Measurements from ENCODE around the gene NEK7.

Gene NEK7

DNA sequence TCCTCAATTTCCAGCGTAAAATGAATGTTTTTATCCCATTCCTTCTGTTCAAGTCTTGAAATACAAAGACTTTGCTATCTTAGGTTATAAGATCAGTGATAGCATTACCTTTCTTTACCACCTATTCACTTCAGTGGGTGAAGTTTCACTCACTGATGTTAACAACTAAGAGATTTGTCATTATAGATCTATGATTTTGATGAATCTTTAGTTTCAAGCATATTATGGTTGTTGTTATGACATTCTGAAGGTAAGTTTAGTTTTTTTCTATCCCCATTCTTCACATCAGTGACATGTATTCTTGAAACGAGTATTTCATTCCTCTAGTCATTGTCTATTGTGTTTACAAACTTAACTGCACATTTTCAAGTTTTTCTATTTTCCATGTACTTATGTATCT lies 201.1 kb downstream of the NEK7 start:
- DNase-seq (ENCODE audit: low spot score): no peak

DNA sequence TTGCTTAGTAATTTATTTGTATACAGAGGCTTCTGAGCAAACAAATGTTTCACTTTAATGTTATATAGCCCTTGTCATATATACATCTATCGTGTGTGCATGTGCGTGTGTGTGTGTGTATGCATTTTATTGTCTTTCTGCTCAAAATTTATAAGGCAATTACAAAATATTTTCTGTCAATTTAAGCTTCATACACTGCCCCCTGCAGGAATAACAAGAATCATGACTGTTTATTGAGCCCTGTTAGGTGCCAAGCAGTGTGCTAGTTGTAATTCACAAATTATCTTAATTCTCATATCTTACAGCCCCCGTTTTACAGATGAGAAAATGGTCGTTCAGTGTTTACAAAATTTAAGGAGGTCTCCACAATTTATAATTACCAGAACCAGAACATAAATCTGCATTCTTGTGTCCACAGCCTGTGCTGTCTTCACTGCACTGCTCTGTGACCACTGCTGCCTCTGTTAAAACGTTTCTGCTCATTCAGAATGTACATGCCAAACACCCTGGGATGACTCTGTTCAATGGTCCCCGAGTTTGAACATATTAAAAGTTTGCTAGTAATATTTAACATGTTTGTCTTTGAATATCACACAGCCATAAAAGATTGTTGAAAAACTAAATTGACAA lies 202.3 kb downstream of the NEK7 start:
- no peak for DNase-seq (ENCODE audit: low spot score)

DNA sequence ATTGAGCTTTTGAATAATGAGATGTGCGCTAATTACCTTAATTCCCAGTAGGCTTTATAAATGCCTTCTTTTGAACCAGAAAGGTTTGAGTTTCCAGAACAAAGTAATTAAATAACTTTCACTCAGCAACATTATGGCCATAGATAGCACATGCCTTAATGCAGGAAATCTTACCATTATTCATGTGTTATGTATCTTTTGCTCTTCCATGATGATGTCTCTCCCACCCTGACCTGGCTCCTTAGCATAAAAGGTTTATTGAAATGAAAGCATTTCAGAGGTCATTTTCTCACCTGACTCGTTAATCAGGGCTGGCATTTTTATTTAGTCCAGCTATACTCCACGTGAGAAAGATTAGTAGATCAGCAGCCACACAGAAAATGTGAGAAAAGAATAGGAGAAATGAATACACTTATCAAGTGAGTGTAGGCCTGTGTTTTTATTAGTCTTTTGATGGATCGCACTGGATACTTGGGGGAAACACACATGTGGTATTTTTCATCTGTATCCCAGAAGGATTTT lies 203.5 kb downstream of the NEK7 start:
- no peak for DNase-seq (ENCODE audit: low spot score)

DNA sequence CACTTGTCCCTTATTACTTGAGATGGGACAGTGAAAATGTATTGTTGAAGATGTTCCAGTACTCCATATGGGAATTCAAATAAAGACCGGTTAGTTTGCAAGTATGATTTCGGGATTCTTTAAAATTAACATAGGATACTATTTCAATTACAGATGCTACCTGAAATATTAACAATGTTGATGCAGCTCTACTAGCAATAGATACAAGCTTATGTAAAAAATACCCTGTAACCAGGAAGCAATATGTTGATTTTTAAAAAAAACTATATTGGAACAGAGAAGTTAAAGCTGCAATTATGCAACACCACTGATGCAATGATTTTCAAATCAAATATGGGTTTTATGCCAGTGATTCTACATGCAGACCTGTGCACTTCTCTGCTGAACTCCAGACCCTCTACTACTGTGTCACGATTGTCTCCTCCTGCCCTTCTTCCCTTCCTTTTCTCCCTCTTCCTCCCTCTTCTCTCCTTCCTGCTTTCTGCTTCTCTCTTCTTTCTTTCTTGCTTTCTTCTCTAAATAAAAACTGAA lies 204.5 kb downstream of the NEK7 start:
- DNase-seq (ENCODE audit: low spot score): no peak

DNA sequence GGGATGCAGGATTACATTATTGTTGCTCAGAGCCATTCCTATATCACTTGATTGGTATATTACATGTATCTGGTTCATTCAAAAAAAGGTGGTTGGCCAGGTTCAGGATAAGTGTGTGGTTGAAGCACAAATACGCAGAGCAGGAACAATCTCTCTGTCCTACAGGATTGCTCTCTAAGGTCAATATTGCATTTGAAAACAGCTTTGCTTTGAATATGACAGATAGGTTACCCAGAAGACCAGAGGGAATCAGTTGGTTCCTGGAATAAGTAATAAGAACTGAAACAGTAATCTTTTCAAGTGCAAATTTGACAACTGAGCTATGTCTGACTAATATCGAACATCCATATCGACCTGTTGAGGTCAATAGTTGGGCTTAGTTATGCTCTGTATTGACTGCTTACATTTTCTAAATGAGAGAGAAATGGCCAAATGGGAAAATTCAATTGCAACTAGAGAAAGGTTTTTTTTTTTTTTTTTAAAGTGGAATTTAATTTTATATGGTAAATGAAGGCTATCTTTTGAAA lies 206.9 kb downstream of the NEK7 start:
- no peak for DNase-seq (ENCODE audit: low spot score)

DNA sequence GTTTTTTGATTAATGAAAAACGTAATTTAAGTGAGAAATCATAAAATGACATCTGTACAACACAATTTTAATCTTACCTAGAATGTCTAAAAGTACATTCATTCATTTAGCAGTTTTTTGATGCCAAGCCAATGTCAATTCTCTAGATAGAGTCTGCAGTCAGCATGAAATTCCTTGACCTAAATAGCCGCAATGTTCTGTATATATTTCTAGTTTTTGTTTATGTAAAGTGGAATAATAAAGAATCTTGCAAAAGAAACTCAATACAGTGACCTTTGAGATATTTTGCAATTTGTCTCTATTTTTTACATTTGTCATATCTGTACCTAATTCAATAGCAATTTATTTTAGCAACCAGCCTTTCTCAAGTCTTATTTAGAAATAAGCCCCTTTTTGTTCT lies 207.7 kb downstream of the NEK7 start:
- no peak for DNase-seq (ENCODE audit: low spot score)

DNA sequence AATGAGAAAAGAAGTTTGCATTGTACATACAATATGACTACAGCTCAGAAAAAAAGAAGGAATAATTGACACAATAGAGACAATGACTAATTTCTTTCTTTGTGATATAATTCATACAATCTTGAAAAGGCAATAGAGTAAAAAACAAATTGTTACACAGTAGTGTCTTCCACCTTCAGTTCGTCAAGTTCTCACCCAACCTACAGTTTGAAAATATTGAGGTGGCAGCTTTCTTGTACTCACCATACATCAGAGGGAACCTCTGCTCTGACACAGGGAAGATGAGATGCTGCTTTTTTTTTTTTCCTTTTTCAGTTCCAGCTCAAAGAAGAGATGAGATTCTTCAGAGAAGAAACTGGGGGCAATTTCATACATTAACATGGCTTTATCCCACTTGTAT lies 210.5 kb downstream of the NEK7 start:
- DNase-seq (ENCODE audit: low spot score): no peak

DNA sequence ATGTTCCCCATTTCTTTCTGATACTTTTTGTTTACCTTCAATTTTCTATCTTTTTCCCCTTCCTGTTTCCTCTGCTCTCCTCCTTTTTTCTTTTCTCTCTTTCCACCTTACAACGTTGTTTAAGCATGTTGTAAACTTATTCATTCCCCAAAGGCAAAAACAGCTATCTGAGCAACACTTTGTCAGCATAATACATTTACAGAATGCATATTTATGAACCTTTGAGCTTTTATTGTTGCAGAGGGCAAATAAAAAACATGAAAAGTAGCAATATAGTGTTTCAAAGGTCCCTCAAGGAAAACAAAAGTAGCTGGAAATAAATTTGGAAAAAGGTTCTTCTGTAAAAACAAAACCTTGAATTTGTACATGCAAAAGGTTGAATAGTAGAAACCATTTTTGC lies 214.2 kb downstream of the NEK7 start:
- no peak for DNase-seq (ENCODE audit: low spot score)
